DOHH2 (cell line): Measurements from ENCODE around the gene MAP10.
"Not testable (repeated sequence)": the region's sequence is repeated elsewhere in the genome, so short reads cannot be mapped to it uniquely, and the experiment has no call there.

Source experiments
- H3F3A ChIP-seq: fragments of 200-600 bp; sonication (generic), shearing (Covaris generic); 2 replicates; pipeline ENCODE4 v1.6.0; 2016; ENCODE audit warnings: antibody characterized with exemption, mild to moderate bottlenecking; ENCODE audit not compliant: control insufficient read depth, insufficient read depth
- H3K27ac ChIP-seq: fragments of 200-600 bp; sonication (generic); 2 replicates; pipeline ENCODE4 v1.5.1; 2014; ENCODE audit warnings: low read depth, mild to moderate bottlenecking, low read length, moderate library complexity
- H3K27me3 ChIP-seq: fragments of 200-600 bp; sonication (generic); 2 replicates; pipeline ENCODE4 v1.6.1; 2014; ENCODE audit warnings: mild to moderate bottlenecking, low read length, mixed read lengths; ENCODE audit not compliant: control insufficient read depth
- H3K36me3 ChIP-seq: fragments of 200-600 bp; sonication (generic); 2 replicates; pipeline ENCODE4 v1.6.1; 2014; ENCODE audit warnings: mild to moderate bottlenecking, low read length, moderate library complexity, mixed read lengths; ENCODE audit not compliant: control insufficient read depth
- H3K4me1 ChIP-seq: fragments of 200-600 bp; sonication (generic); 2 replicates; pipeline ENCODE4 v1.6.1; 2014; ENCODE audit warnings: mild to moderate bottlenecking, low read length, mixed read lengths; ENCODE audit not compliant: control insufficient read depth
- H3K4me2 ChIP-seq: fragments of 200-600 bp; sonication (generic); 2 replicates; pipeline ENCODE4 v1.6.0; 2014; ENCODE audit warnings: mild to moderate bottlenecking, low read length, moderate library complexity
- H3K4me3 ChIP-seq: fragments of 200-600 bp; sonication (generic); 2 replicates; pipeline ENCODE4 v1.5.1; 2014; ENCODE audit warnings: mild to moderate bottlenecking, low read length, mixed read lengths
- H3K79me2 ChIP-seq: fragments of 200-600 bp; sonication (generic); 2 replicates; pipeline ENCODE4 v1.6.1; 2014; ENCODE audit warnings: mild to moderate bottlenecking, low read length, mixed read lengths; ENCODE audit not compliant: control insufficient read depth
- H3K9me2 ChIP-seq: fragments of 200-600 bp; sonication (generic); replicated peaks from 2 replicates; pipeline ENCODE4 v1.6.1; 2014; ENCODE audit warnings: mild to moderate bottlenecking, low read length, mixed read lengths; ENCODE audit not compliant: control insufficient read depth
- H3K9me3 ChIP-seq: fragments of 200-600 bp; sonication (generic); 2 replicates; pipeline ENCODE4 v1.6.1; 2014; ENCODE audit warnings: antibody characterized with exemption, low read length, mixed read lengths; ENCODE audit not compliant: control insufficient read depth, insufficient read depth
- H4K20me1 ChIP-seq: fragments of 200-600 bp; sonication (generic); 2 replicates; pipeline ENCODE4 v1.6.0; 2014; ENCODE audit warnings: low read depth, mild to moderate bottlenecking, antibody characterized with exemption, low read length, moderate library complexity; ENCODE audit not compliant: control insufficient read depth, insufficient read depth
- EZH2phosphoT487 ChIP-seq: fragments of 200-600 bp; sonication (generic); IDR thresholded peaks from 2 replicates; pipeline ENCODE4 v1.6.1; 2017; ENCODE audit warnings: borderline replicate concordance, mild to moderate bottlenecking, antibody characterized with exemption, low read length, moderate library complexity, mixed read lengths
- TF ChIP-seq, protein P1 (sequence below): fragments of 200-600 bp; sonication (generic); IDR thresholded peaks from one replicate; pipeline ENCODE4 v1.5.1; 2014; ENCODE audit warnings: antibody characterized with exemption, mild to moderate bottlenecking, low read depth, low read length; ENCODE audit not compliant: poor library complexity, severe bottlenecking

Gene MAP10

DNA sequence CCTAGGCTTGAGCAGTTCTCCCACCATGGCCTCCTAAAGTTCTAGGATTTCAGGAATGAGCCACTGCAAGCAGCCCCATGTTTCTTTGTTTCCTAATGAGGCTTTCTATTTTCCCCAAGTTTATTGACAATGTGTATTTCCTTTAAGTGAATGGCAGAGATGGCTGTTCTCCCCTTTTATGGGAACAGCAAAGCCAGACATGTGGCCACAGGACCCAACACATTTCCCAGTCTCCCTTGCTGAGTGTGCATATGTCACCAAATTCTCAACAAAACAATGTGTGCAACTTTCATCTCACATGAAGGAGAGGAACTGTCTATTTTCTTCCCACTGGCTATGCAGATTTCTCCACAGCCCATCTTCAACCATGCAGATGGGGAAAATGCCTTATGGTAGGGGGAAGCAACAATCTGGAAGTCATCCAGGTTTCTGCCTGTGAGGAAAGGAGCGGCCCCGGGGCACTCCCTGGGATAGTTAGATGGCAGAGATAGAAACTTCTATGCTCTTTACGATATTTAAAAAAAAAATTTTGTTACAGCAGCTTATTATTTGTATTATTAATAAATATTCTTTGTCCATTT, 28.6 kb upstream of the MAP10 start:
- Histone ChIP-seq H3K4me1 (no peaks in the 10 kb centered on the region), H3K27me3 (no peaks in the 10 kb centered on the region), H3K9me2 (no peaks in the 10 kb centered on the region), H3K4me2 (no peak overlapping the region), H3K27ac (no peak overlapping the region), H4K20me1 (no peaks in the 10 kb centered on the region), H3K79me2 (no peaks in the 10 kb centered on the region), H3K4me3 (no peak overlapping the region), H3K36me3 (no peaks in the 10 kb centered on the region), H3K9me3 (no peaks in the 10 kb centered on the region), H3F3A (no peaks in the 10 kb centered on the region)
- TF ChIP-seq EZH2phosphoT487, result no peak
- TF ChIP-seq, protein P1, sequence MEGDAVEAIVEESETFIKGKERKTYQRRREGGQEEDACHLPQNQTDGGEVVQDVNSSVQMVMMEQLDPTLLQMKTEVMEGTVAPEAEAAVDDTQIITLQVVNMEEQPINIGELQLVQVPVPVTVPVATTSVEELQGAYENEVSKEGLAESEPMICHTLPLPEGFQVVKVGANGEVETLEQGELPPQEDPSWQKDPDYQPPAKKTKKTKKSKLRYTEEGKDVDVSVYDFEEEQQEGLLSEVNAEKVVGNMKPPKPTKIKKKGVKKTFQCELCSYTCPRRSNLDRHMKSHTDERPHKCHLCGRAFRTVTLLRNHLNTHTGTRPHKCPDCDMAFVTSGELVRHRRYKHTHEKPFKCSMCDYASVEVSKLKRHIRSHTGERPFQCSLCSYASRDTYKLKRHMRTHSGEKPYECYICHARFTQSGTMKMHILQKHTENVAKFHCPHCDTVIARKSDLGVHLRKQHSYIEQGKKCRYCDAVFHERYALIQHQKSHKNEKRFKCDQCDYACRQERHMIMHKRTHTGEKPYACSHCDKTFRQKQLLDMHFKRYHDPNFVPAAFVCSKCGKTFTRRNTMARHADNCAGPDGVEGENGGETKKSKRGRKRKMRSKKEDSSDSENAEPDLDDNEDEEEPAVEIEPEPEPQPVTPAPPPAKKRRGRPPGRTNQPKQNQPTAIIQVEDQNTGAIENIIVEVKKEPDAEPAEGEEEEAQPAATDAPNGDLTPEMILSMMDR, result no peak

DNA sequence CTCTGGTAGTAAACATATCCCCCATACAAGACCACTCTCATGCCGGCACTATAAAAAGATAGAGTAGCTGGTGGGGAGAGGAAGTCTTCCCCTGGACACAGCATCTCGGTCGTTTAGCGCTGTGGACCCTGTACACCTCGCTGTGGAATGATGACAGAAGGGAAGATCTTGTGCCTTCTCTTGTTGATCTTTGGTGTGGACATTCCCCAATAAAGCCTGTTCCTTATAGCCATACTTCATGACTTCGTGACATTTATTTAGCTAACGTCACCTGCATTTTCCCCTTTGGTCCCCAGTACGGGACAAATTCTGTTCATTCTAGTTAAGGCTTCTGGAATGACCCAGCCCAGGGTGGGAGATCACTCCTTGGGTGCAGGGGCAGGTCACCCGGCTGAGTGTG, 24.9 kb upstream of the MAP10 start:
- no peak for TF ChIP-seq EZH2phosphoT487
- TF ChIP-seq, protein P1, result no peak
- H3K27me3 ChIP-seq, result no peaks in the 10 kb centered on the region
- H3K4me3 ChIP-seq, result no peak overlapping the region
- no peak overlapping the region for H3K4me2 ChIP-seq
- no peaks in the 10 kb centered on the region for H3K4me1 ChIP-seq
- no peaks in the 10 kb centered on the region for H3K36me3 ChIP-seq
- no peaks in the 10 kb centered on the region for H3K9me3 ChIP-seq
- H3F3A ChIP-seq, result no peaks in the 10 kb centered on the region
- no peak overlapping the region for H3K27ac ChIP-seq
- H3K79me2 ChIP-seq, result no peaks in the 10 kb centered on the region
- no peaks in the 10 kb centered on the region for H4K20me1 ChIP-seq
- H3K9me2 ChIP-seq, result no peaks in the 10 kb centered on the region

DNA sequence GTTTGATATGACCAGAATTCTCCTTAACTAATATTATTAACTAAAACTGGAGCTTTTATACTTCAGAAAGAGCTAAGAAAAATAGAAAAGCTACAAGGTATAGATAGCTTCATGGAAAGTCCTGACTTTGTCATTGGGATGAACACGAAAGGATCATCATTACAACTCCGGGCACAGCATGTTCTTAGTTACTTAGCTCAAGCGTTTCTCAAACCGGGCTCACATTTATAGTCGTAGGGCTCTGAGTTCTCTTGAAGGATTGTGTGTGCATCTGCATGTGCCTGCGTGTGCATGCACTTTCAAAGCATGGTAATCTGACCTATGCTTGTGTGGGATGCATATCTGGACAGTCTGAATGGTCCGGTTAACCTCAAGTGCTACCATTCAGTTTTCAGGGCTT, 20.4 kb upstream of the MAP10 start:
- Histone ChIP-seq H3K79me2 (no peaks in the 10 kb centered on the region), H3K27me3 (no peaks in the 10 kb centered on the region), H3K27ac (no peak overlapping the region), H3K9me3 (no peaks in the 10 kb centered on the region), H3K4me3 (no peak overlapping the region), H3K4me1 (no peaks in the 10 kb centered on the region), H4K20me1 (no peaks in the 10 kb centered on the region), H3F3A (no peaks in the 10 kb centered on the region), H3K36me3 (no peaks in the 10 kb centered on the region), H3K4me2 (no peak overlapping the region), H3K9me2 (no peaks in the 10 kb centered on the region)
- TF ChIP-seq, protein P1, result no peak
- TF ChIP-seq EZH2phosphoT487, result no peak

DNA sequence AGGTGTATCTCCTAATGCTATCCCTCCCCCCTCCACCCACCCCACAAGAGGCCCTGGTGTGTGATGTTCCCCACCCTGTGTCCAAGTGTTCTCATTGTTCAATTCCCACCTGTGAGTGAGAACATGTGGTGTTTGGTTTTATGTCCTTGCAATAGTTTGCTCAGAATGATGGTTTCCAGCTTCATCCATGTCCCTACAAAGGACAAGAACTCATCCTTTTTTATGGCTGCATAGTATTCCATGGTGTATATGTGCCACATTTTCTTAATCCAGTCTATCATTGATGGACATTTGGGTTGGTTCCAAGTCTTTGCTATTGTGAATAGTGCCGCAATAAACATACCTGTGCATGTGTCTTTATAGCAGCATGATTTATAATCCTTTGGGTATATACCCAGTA, 19.6 kb upstream of the MAP10 start:
- not testable (repeated sequence) for H3K4me2 ChIP-seq, H3K4me3 ChIP-seq, H3K27ac ChIP-seq, H3K79me2 ChIP-seq, H3K36me3 ChIP-seq, H3F3A ChIP-seq, H3K9me3 ChIP-seq, H3K9me2 ChIP-seq, H4K20me1 ChIP-seq, H3K4me1 ChIP-seq, H3K27me3 ChIP-seq
